ENCODE measurements around the gene RELL1. TPM values are rescaled to one million over a fixed set of nuclear protein-coding genes. Genes with fewer than 3 reads are reported as not detected.

RELL1 gene
- total RNA-seq, 1 experiment from 2014 or later, result 18.2 TPM

- Mint-ChIP-seq H3K36me3 (ENCODE audit: insufficient read depth, unreplicated experiment) (peaks cover 27% of the 10 kb centered on the region), H3K27me3 (ENCODE audit: unreplicated experiment) (no peaks in the 10 kb centered on the region), H3K27ac (ENCODE audit: unreplicated experiment) (no peak overlapping the region), H3K4me3 (ENCODE audit: low read depth, unreplicated experiment) (no peak overlapping the region), H3K9me3 (ENCODE audit: low read depth, unreplicated experiment) (no peaks in the 10 kb centered on the region), H3K4me1 (ENCODE audit: low read depth, unreplicated experiment) (peaks cover 13% of the 10 kb centered on the region)
- CTCF ChIA-PET, result no interaction called here
- TF ChIP-seq, protein P1, sequence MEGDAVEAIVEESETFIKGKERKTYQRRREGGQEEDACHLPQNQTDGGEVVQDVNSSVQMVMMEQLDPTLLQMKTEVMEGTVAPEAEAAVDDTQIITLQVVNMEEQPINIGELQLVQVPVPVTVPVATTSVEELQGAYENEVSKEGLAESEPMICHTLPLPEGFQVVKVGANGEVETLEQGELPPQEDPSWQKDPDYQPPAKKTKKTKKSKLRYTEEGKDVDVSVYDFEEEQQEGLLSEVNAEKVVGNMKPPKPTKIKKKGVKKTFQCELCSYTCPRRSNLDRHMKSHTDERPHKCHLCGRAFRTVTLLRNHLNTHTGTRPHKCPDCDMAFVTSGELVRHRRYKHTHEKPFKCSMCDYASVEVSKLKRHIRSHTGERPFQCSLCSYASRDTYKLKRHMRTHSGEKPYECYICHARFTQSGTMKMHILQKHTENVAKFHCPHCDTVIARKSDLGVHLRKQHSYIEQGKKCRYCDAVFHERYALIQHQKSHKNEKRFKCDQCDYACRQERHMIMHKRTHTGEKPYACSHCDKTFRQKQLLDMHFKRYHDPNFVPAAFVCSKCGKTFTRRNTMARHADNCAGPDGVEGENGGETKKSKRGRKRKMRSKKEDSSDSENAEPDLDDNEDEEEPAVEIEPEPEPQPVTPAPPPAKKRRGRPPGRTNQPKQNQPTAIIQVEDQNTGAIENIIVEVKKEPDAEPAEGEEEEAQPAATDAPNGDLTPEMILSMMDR (IDR thresholded peaks at IDR 0.05; ENCODE audit: unreplicated experiment), result no peak
- no TSS peak for BruUV-seq (replicated peaks)
- no peak for DNase-seq
- intact Hi-C loops (cut with micrococcal nuclease; ENCODE audit: unreplicated experiment), result loop anchor here (5.0 kb wide), 1 partner anchor 85 kb away; no protein-coding TSS in a partner anchor
Measured at GRCh38 chr4:37687681-37688080, 1.5 kb upstream of the RELL1 start.

DNA sequence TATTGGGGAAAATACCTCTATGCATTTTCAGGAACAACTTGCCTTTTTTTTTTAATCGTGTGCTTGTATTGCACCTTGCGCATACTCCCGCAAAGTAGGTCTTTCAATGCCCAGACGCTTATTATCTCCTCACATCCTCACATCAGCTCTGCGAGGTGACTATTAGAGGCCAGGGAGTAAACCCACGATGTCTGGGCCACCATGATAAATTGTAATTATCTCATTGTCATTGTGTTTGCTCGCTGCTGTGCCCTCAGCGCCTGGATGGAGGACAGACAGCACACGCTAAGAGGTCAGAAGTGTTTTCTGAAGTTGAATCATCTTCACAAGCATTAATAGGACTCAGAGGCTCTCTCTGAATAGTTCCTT, 1.0 kb upstream of the RELL1 start:
- TF ChIP-seq, protein P1 (IDR thresholded peaks at IDR 0.05; ENCODE audit: unreplicated experiment), result no peak
- H3K36me3 Mint-ChIP-seq (ENCODE audit: insufficient read depth, unreplicated experiment), result peaks cover 27% of the 10 kb centered on the region
- CTCF ChIA-PET, result no interaction called here
- no TSS peak for BruUV-seq (replicated peaks)
- peaks cover 13% of the 10 kb centered on the region for H3K4me1 Mint-ChIP-seq (ENCODE audit: low read depth, unreplicated experiment)
- no peaks in the 10 kb centered on the region for H3K27me3 Mint-ChIP-seq (ENCODE audit: unreplicated experiment)
- no peak for DNase-seq
- no peak overlapping the region for H3K27ac Mint-ChIP-seq (ENCODE audit: unreplicated experiment)
- H3K4me3 Mint-ChIP-seq (ENCODE audit: low read depth, unreplicated experiment), result peak overlapping the region; percentile 72
- no peaks in the 10 kb centered on the region for H3K9me3 Mint-ChIP-seq (ENCODE audit: low read depth, unreplicated experiment)
- intact Hi-C loops (cut with micrococcal nuclease; ENCODE audit: unreplicated experiment), result loop anchor here (5.0 kb wide), 1 partner anchor 85 kb away; no protein-coding TSS in a partner anchor

GRCh38 chr4:37685823-37686372, 278 bp downstream of the RELL1 start:
- peak overlapping the region; percentile 72 for H3K4me3 Mint-ChIP-seq (ENCODE audit: low read depth, unreplicated experiment)

DNA sequence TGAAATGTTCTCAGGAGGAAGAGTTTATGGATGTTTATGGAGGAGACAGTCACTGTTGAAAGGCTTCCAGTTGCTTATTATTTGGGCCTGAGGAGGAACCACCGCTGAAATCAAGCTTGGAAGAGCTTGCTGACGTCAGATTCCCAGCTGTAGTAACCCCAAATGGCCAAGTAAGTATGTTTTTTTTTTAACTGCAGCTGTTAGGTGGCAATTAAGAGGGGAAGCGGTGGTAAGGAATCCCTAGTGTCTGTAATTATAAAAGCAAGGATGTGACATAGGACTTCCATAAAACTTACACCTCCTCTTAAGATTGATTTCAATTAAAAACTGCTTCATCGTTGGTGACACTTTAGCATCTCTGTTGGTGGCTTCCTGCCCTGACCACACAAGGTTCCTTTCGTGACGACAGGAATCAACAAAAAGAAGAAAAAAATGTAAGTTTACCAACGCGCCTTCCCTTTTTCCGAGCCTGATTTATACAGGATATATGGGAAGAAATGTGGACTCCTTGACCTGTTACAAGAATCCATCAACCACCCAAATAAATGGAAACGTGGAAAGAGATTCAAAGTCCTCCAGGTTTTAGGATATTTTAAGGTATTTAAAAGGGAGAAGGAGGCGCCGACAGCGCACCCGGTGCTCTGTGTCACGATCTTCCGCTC, 884 bp downstream of the RELL1 start:
- intact Hi-C loops (cut with micrococcal nuclease; ENCODE audit: unreplicated experiment), result loop anchor here (5.0 kb wide), 1 partner anchor 83 kb away; no protein-coding TSS in a partner anchor
- peak overlapping the region; percentile 72 for H3K4me3 Mint-ChIP-seq (ENCODE audit: low read depth, unreplicated experiment)

More at GRCh38 chr4:37685823-37686372, 278 bp downstream of the RELL1 start:
- Mint-ChIP-seq H3K9me3 (ENCODE audit: low read depth, unreplicated experiment) (no peaks in the 10 kb centered on the region), H3K27me3 (ENCODE audit: unreplicated experiment) (no peaks in the 10 kb centered on the region), H3K27ac (ENCODE audit: unreplicated experiment) (peak overlapping the region; percentile 61), H3K4me1 (ENCODE audit: low read depth, unreplicated experiment) (peaks cover 13% of the 10 kb centered on the region), H3K36me3 (ENCODE audit: insufficient read depth, unreplicated experiment) (peaks cover 27% of the 10 kb centered on the region)
- CTCF ChIA-PET, result interaction anchor here (0.5 to 0.9 kb wide), 4 partner anchors 10 to 931 kb away, joined by 3 to 5 read pairs (median 4); no protein-coding TSS in a partner anchor
- BruUV-seq (replicated peaks), result no TSS peak
- intact Hi-C loops (cut with micrococcal nuclease; ENCODE audit: unreplicated experiment), result loop anchor here (5.0 kb wide), 1 partner anchor 84 kb away; no protein-coding TSS in a partner anchor
- TF ChIP-seq, protein P1 (IDR thresholded peaks at IDR 0.05; ENCODE audit: unreplicated experiment), result no peak
- DNase-seq, result no peak

More for the DNA sequence above, 884 bp downstream of the RELL1 start:
- no peak for DNase-seq
- BruUV-seq (replicated peaks), result TSS peak; percentile 57
- Mint-ChIP-seq H3K9me3 (ENCODE audit: low read depth, unreplicated experiment) (no peaks in the 10 kb centered on the region), H3K4me1 (ENCODE audit: low read depth, unreplicated experiment) (peaks cover 13% of the 10 kb centered on the region), H3K27me3 (ENCODE audit: unreplicated experiment) (no peaks in the 10 kb centered on the region), H3K27ac (ENCODE audit: unreplicated experiment) (peak overlapping the region; percentile 33), H3K36me3 (ENCODE audit: insufficient read depth, unreplicated experiment) (peaks cover 27% of the 10 kb centered on the region)
- CTCF ChIA-PET, result no interaction called here
- TF ChIP-seq, protein P1 (IDR thresholded peaks at IDR 0.05; ENCODE audit: unreplicated experiment), result no peak
